GM23338 (cell line): ENCODE measurements around the gene DDA1. TPM values are rescaled to one million over a fixed set of nuclear protein-coding genes. Genes with fewer than 3 reads are reported as not detected.

ENCODE experiments used
- ATAC-seq: fragments of 200-7000 bp; cut with Tn5 transposase; 3 replicates; pipeline ENCODE4 v1.9.1; 2020
- DNase-seq: peaks from one replicate; pipeline ENCODE4 v3.0.0-alpha.2; 2015; ENCODE audit warnings: low spot score
- H2AFZ ChIP-seq: fragments of 200-600 bp; sonication (generic); 2 replicates; pipeline ENCODE4 v1.8.0; 2016; ENCODE audit warnings: antibody characterized with exemption, mild to moderate bottlenecking, moderate library complexity
- H3F3A ChIP-seq: fragments of 200-600 bp; sonication (generic); replicated peaks from 2 replicates; pipeline ENCODE4 v1.8.0; 2017; ENCODE audit warnings: antibody characterized with exemption, mixed run types, low read depth
- H3K27ac ChIP-seq: fragments of 200-600 bp; sonication (generic); 2 replicates; pipeline ENCODE4 v1.6.1; 2016; ENCODE audit warnings: low read depth
- H3K27me3 ChIP-seq: fragments of 200-600 bp; sonication (generic); 2 replicates; pipeline ENCODE4 v1.8.0; 2016; ENCODE audit warnings: mild to moderate bottlenecking, mixed run types, moderate library complexity; ENCODE audit not compliant: insufficient read depth
- H3K36me3 ChIP-seq: fragments of 200-600 bp; sonication (generic); 2 replicates; pipeline ENCODE4 v1.8.0; 2016; ENCODE audit warnings: mild to moderate bottlenecking; ENCODE audit not compliant: insufficient read depth
- H3K4me1 ChIP-seq: fragments of 200-600 bp; sonication (generic); 2 replicates; pipeline ENCODE4 v1.8.0; 2016; ENCODE audit warnings: mild to moderate bottlenecking, moderate library complexity; ENCODE audit not compliant: insufficient read depth
- H3K4me2 ChIP-seq: fragments of 200-600 bp; sonication (generic); 2 replicates; pipeline ENCODE4 v1.7.1; 2017; ENCODE audit warnings: mixed run types
- H3K4me3 ChIP-seq: fragments of 200-600 bp; sonication (generic); 2 replicates; pipeline ENCODE4 v1.6.1; 2016; ENCODE audit warnings: mixed run types
- H3K79me2 ChIP-seq: fragments of 200-600 bp; sonication (generic); replicated peaks from 2 replicates; pipeline ENCODE4 v1.8.0; 2017; ENCODE audit warnings: mild to moderate bottlenecking; ENCODE audit not compliant: insufficient read depth
- H3K9me2 ChIP-seq: fragments of 200-600 bp; sonication (generic); 2 replicates; pipeline ENCODE4 v1.8.0; 2017; ENCODE audit not compliant: insufficient read depth
- H4K20me1 ChIP-seq: fragments of 200-600 bp; sonication (generic); replicated peaks from 2 replicates; pipeline ENCODE4 v1.8.0; 2017; ENCODE audit warnings: mild to moderate bottlenecking; ENCODE audit not compliant: insufficient read depth
- H3K27ac Mint-ChIP-seq: 2 replicates; pipeline ENCODE4 v1.8.0; 2020; ENCODE audit warnings: inconsistent platforms, mild to moderate bottlenecking, moderate library complexity, mixed read lengths
- H3K27me3 Mint-ChIP-seq: 3 replicates; pipeline ENCODE4 v1.8.0; 2022; ENCODE audit warnings: low read depth, mild to moderate bottlenecking, moderate library complexity, mixed read lengths, inconsistent platforms; ENCODE audit not compliant: insufficient read depth, poor library complexity
- H3K36me3 Mint-ChIP-seq: 3 replicates; pipeline ENCODE4 v1.8.0; 2021; ENCODE audit warnings: low read depth, mild to moderate bottlenecking, inconsistent platforms, moderate library complexity, mixed read lengths
- H3K4me1 Mint-ChIP-seq: 3 replicates; pipeline ENCODE4 v1.8.0; 2020; ENCODE audit warnings: mild to moderate bottlenecking, inconsistent platforms, mixed read lengths
- H3K4me3 Mint-ChIP-seq: 3 replicates; pipeline ENCODE4 v1.8.0; 2021; ENCODE audit warnings: moderate library complexity, mild to moderate bottlenecking, inconsistent platforms, mixed read lengths
- H3K9me3 Mint-ChIP-seq: 3 replicates; pipeline ENCODE4 v1.8.0; 2020; ENCODE audit warnings: moderate library complexity, mild to moderate bottlenecking, inconsistent platforms, mixed read lengths
- CREB1 ChIP-seq: fragments of 250-450 bp; sonication (Bioruptor Pico); IDR thresholded peaks from 2 replicates; pipeline ENCODE4 v1.5.0; 2020; ENCODE audit warnings: low read depth, mild to moderate bottlenecking, moderate library complexity
- CTCF ChIP-seq, 2 experiments: fragments of 200-600 bp in 1 of 2; sonication (generic) in 1 of 2; conservative IDR thresholded peaks; 2 replicates each; pipeline versions ENCODE4 v1.5.1 to v1.6.1; 2016 to 2017; ENCODE audit warnings: antibody characterized with exemption in 2 of 2, low read depth in 2 of 2, mild to moderate bottlenecking in 2 of 2, moderate library complexity in 1 of 2
- ETS1 ChIP-seq: IDR thresholded peaks from 2 replicates; pipeline ENCODE4 v1.6.1; 2016; ENCODE audit warnings: antibody characterized with exemption
- EZH2 ChIP-seq: fragments of 200-600 bp; sonication (generic); IDR thresholded peaks from one replicate; pipeline ENCODE4 v1.8.0; 2017; ENCODE audit warnings: antibody characterized with exemption, mild to moderate bottlenecking, low read depth; ENCODE audit not compliant: unreplicated experiment
- EZH2phosphoT487 ChIP-seq: fragments of 200-600 bp; sonication (generic); IDR thresholded peaks from one replicate; pipeline ENCODE4 v1.8.1; 2018; ENCODE audit warnings: antibody characterized with exemption; ENCODE audit not compliant: unreplicated experiment
- NANOG ChIP-seq: IDR thresholded peaks from 2 replicates; pipeline ENCODE4 v1.6.1; 2016; ENCODE audit warnings: antibody characterized with exemption, borderline replicate concordance
- REST ChIP-seq: IDR thresholded peaks from one replicate; pipeline ENCODE4 v1.6.1; 2018; ENCODE audit warnings: antibody characterized with exemption; ENCODE audit not compliant: unreplicated experiment
- STAT1 ChIP-seq: IDR thresholded peaks from one replicate; pipeline ENCODE4 v1.6.1; 2016; ENCODE audit warnings: antibody characterized with exemption; ENCODE audit not compliant: unreplicated experiment
- ZNF331 ChIP-seq: fragments of 250-450 bp; sonication (Bioruptor Pico); IDR thresholded peaks from 2 replicates; pipeline ENCODE4 v1.5.0; 2020; ENCODE audit warnings: low read depth, mild to moderate bottlenecking, moderate library complexity
- polyA plus RNA-seq: library from polyadenylated mRNA; unstranded; fragments of >200 nt; fragmentation: Nextera tagmentation; extraction: Ambion mirVana; gene quantifications from 2 replicates; pipeline ENCODE4 v1.2.1, GENCODE V29; 2016
- total RNA-seq: library from RNA; depleted of rRNA; stranded (reverse); fragments of >200 nt; shearing (Covaris generic); gene quantifications from 2 replicates; pipeline ENCODE4 v1.2.3, GENCODE V29; 2014

Gene DDA1
- total and polyA plus RNA-seq, 2 experiments from 2014 or later, result 34.6 to 107 TPM

- peak; percentile 76 for DNase-seq
- H3K9me2 ChIP-seq, result no peaks in the 10 kb centered on the region
- TF ChIP-seq CTCF (conservative IDR thresholded peaks at IDR 0.05; ENCODE audit: low read depth in 2 of 2) (peak in 1 of 2 experiments; percentile 63; a peak in 3 of 4 replicates), STAT1 (no peak), EZH2phosphoT487 (no peak), ETS1 (no peak), CREB1 (no peak)
- H3K4me3 ChIP-seq, result peak overlapping the region; percentile 46
- no peaks in the 10 kb centered on the region for H3K27me3 ChIP-seq
- no peaks in the 10 kb centered on the region for H4K20me1 ChIP-seq
- no peaks in the 10 kb centered on the region for H3K79me2 ChIP-seq
- peaks cover 26% of the 10 kb centered on the region; the same call in 1 of the 2 replicates for H3K4me1 ChIP-seq
- peak overlapping the region; percentile 72 for H3K4me2 ChIP-seq
- H3K9me3 Mint-ChIP-seq, result no peaks in the 10 kb centered on the region
- ATAC-seq, result no peak; the same call in 2 of the 3 replicates
- peaks cover 32% of the 10 kb centered on the region for H3K36me3 Mint-ChIP-seq
- H3K36me3 ChIP-seq, result peaks cover 6% of the 10 kb centered on the region; the same call in 1 of the 2 replicates
- no peak overlapping the region for H2AFZ ChIP-seq
- peaks cover 29% of the 10 kb centered on the region; the same call in 2 of the 3 replicates for H3K4me1 Mint-ChIP-seq
- H3K27ac Mint-ChIP-seq, result peak overlapping the region; percentile 80; the same call in 1 of the 2 replicates
- H3K27me3 Mint-ChIP-seq, result peaks cover 22% of the 10 kb centered on the region
- H3K4me3 Mint-ChIP-seq, result peak overlapping the region; percentile 46; the same call in 2 of the 3 replicates
- peak overlapping the region; percentile 74 for H3K27ac ChIP-seq
- peaks cover 15% of the 10 kb centered on the region; the same call in 1 of the 2 replicates for H3F3A ChIP-seq
These were observed 31.6 kb downstream of the DDA1 start for GRCh38 chr19:17340871-17341357.

- peaks cover 22% of the 10 kb centered on the region for H3K27me3 Mint-ChIP-seq
- no peak for ATAC-seq
- no peak overlapping the region for H3K4me3 Mint-ChIP-seq
- H3K27ac ChIP-seq, result peak overlapping the region; percentile 74; the same call in 1 of the 2 replicates
- no peaks in the 10 kb centered on the region for H3K9me2 ChIP-seq
- no peak for TF ChIP-seq ZNF331
- TF ChIP-seq CREB1, result no peak
- no peak overlapping the region for H2AFZ ChIP-seq
- peaks cover 15% of the 10 kb centered on the region; the same call in 1 of the 2 replicates for H3F3A ChIP-seq
- H3K4me3 ChIP-seq, result peak overlapping the region; percentile 46
- H3K79me2 ChIP-seq, result no peaks in the 10 kb centered on the region
- H3K9me3 Mint-ChIP-seq, result no peaks in the 10 kb centered on the region
- no peaks in the 10 kb centered on the region for H4K20me1 ChIP-seq
- peaks cover 27% of the 10 kb centered on the region; the same call in 2 of the 3 replicates for H3K4me1 Mint-ChIP-seq
- peaks cover 6% of the 10 kb centered on the region; the same call in 1 of the 2 replicates for H3K36me3 ChIP-seq
- DNase-seq, result no peak
- H3K36me3 Mint-ChIP-seq, result peaks cover 32% of the 10 kb centered on the region
- peak overlapping the region; percentile 72 for H3K4me2 ChIP-seq
- no peaks in the 10 kb centered on the region for H3K27me3 ChIP-seq
- peaks cover 26% of the 10 kb centered on the region; the same call in 1 of the 2 replicates for H3K4me1 ChIP-seq
- H3K27ac Mint-ChIP-seq, result no peak overlapping the region
These were observed 32.0 kb downstream of the DDA1 start for GRCh38 chr19:17341386-17341785.

- H3K27ac ChIP-seq, result no peak overlapping the region
- H3K36me3 Mint-ChIP-seq, result peaks cover 32% of the 10 kb centered on the region
- no peak overlapping the region for H3K4me3 Mint-ChIP-seq
- H3K9me2 ChIP-seq, result no peaks in the 10 kb centered on the region
- H3F3A ChIP-seq, result peaks cover 15% of the 10 kb centered on the region; the same call in 1 of the 2 replicates
- H4K20me1 ChIP-seq, result no peaks in the 10 kb centered on the region
- peaks cover 6% of the 10 kb centered on the region; the same call in 1 of the 2 replicates for H3K36me3 ChIP-seq
- no peak overlapping the region for H3K27ac Mint-ChIP-seq
- H3K27me3 ChIP-seq, result no peaks in the 10 kb centered on the region
- ATAC-seq, result no peak
- H3K79me2 ChIP-seq, result no peaks in the 10 kb centered on the region
- H3K4me3 ChIP-seq, result no peak overlapping the region
- H3K4me2 ChIP-seq, result no peak overlapping the region
- H3K4me1 Mint-ChIP-seq, result peaks cover 27% of the 10 kb centered on the region; the same call in 2 of the 3 replicates
- no peak for DNase-seq
- peaks cover 26% of the 10 kb centered on the region; the same call in 1 of the 2 replicates for H3K4me1 ChIP-seq
- peaks cover 22% of the 10 kb centered on the region for H3K27me3 Mint-ChIP-seq
- no peaks in the 10 kb centered on the region for H3K9me3 Mint-ChIP-seq
- H2AFZ ChIP-seq, result no peak overlapping the region
- TF ChIP-seq EZH2, result no peak
- TF ChIP-seq CTCF (conservative IDR thresholded peaks at IDR 0.05; ENCODE audit: low read depth in 2 of 2), result no peak
- TF ChIP-seq NANOG, result no peak
- TF ChIP-seq REST, result no peak
These were observed 32.5 kb downstream of the DDA1 start for GRCh38 chr19:17341845-17342244.
